ENCODE data around the gene ADCY9.
"Not testable (repeated sequence)": the region's sequence is repeated elsewhere in the genome, so short reads cannot be mapped to it uniquely, and the experiment has no call there.

ADCY9 gene

GRCh38 chr16:4042581-4042980 lies 73.7 kb downstream of the ADCY9 start:
- H3K36me3 ChIP-seq (ENCODE audit: low read depth): no peaks in the 10 kb centered on the region
- ATAC-seq (ENCODE audit: low read depth): no peak

DNA sequence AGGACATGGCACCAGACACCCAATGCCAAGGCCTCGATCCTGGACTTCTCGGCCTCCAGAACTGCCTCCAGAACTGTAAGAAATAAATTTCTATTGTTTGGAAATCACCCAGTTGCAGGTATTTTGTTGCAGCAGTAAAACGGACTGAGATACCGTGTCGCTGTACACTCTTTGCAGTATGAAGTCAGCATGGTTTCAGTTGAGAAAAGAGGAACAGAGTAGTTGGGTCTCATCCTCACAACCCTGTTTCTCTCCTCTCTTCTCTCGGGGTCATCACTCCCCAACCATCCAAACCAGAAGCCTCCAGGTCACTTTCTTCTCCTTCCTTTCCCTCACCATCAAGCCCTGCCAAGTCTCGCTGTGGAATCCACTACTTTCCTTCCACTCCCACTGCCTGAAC lies 77.8 kb downstream of the ADCY9 start:
- no peak overlapping the region for H3K27ac ChIP-seq (ENCODE audit: poor library complexity, severe bottlenecking)
- H3K4me1 ChIP-seq (ENCODE audit: insufficient read depth, poor library complexity, severe bottlenecking): no peaks in the 10 kb centered on the region
- no peak overlapping the region for H3K4me3 ChIP-seq (ENCODE audit: severe bottlenecking)
- ATAC-seq (ENCODE audit: low read depth): no peak
- no peak for DNase-seq (ENCODE audit: low spot score)
- H3K9me3 ChIP-seq (ENCODE audit: severe bottlenecking): no peaks in the 10 kb centered on the region
- H3K27me3 ChIP-seq (ENCODE audit: insufficient read depth, poor library complexity, severe bottlenecking): no peaks in the 10 kb centered on the region
- no peak for TF ChIP-seq CTCF (IDR thresholded peaks at IDR 0.05; ENCODE audit: poor library complexity, severe bottlenecking)
- no peaks in the 10 kb centered on the region for H3K36me3 ChIP-seq (ENCODE audit: low read depth)

More at GRCh38 chr16:4042581-4042980, 73.7 kb downstream of the ADCY9 start:
- Histone ChIP-seq H3K4me1 (ENCODE audit: insufficient read depth, poor library complexity, severe bottlenecking) (no peaks in the 10 kb centered on the region), H3K27me3 (ENCODE audit: insufficient read depth, poor library complexity, severe bottlenecking) (no peaks in the 10 kb centered on the region), H3K4me3 (ENCODE audit: severe bottlenecking) (no peak overlapping the region), H3K9me3 (ENCODE audit: severe bottlenecking) (no peaks in the 10 kb centered on the region), H3K27ac (ENCODE audit: poor library complexity, severe bottlenecking) (no peak overlapping the region)
- TF ChIP-seq CTCF (IDR thresholded peaks at IDR 0.05; ENCODE audit: poor library complexity, severe bottlenecking): no peak
- no peak for DNase-seq (ENCODE audit: low spot score)

DNA sequence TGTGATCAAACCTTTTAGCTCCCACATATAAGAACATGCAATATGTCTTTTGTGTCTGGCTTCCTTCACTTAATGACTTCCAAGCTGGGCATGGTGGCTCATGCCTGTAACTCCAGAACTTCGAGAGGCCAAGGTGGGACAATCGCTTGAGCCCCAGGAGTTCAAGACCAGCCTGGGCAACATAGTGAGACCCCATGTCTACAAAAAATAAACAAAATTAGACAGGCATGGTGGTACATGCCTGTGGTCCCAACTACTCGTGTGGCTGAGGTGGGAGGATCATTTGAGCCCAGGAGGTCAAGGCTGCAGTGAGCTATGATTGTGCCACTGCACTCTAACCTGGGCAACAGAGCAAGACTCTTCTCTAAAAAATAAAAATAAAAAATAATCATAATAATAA lies 79.3 kb downstream of the ADCY9 start:
- H3K4me1 ChIP-seq (ENCODE audit: insufficient read depth, poor library complexity, severe bottlenecking); H3K36me3 ChIP-seq (ENCODE audit: low read depth); H3K27me3 ChIP-seq (ENCODE audit: insufficient read depth, poor library complexity, severe bottlenecking); DNase-seq (ENCODE audit: low spot score); H3K9me3 ChIP-seq (ENCODE audit: severe bottlenecking); H3K27ac ChIP-seq (ENCODE audit: poor library complexity, severe bottlenecking); H3K4me3 ChIP-seq (ENCODE audit: severe bottlenecking); ATAC-seq (ENCODE audit: low read depth): not testable (repeated sequence)

DNA sequence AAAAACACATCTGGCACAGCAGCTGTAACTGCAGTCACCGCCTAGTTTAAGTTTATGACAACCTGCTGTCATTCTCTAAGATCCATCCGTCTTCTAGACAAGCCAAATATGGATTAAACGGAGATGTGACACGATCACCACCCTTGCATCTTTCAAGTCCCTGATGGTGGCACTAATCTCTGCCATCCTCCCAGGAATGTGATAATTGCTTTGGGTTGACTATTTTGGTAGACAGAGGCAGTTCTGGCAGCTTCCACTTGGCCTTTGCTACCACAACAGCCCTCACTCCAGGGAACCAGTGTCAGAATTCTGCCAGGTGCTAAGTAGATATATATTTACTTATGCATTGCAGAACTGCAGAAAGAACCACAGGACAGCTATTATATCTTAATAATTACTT lies 81.3 kb downstream of the ADCY9 start:
- Histone ChIP-seq H3K9me3 (ENCODE audit: severe bottlenecking) (no peaks in the 10 kb centered on the region), H3K27me3 (ENCODE audit: insufficient read depth, poor library complexity, severe bottlenecking) (no peaks in the 10 kb centered on the region), H3K27ac (ENCODE audit: poor library complexity, severe bottlenecking) (no peak overlapping the region), H3K4me3 (ENCODE audit: severe bottlenecking) (no peak overlapping the region), H3K4me1 (ENCODE audit: insufficient read depth, poor library complexity, severe bottlenecking) (no peaks in the 10 kb centered on the region), H3K36me3 (ENCODE audit: low read depth) (no peaks in the 10 kb centered on the region)
- no peak for TF ChIP-seq CTCF (IDR thresholded peaks at IDR 0.05; ENCODE audit: poor library complexity, severe bottlenecking)
- ATAC-seq (ENCODE audit: low read depth): no peak
- no peak for DNase-seq (ENCODE audit: low spot score)

- no peak for DNase-seq (ENCODE audit: low spot score)
- H3K36me3 ChIP-seq (ENCODE audit: low read depth): no peaks in the 10 kb centered on the region
- no peak overlapping the region for H3K4me3 ChIP-seq (ENCODE audit: severe bottlenecking)
- ATAC-seq (ENCODE audit: low read depth): no peak
- H3K4me1 ChIP-seq (ENCODE audit: insufficient read depth, poor library complexity, severe bottlenecking): no peaks in the 10 kb centered on the region
- no peak overlapping the region for H3K27ac ChIP-seq (ENCODE audit: poor library complexity, severe bottlenecking)
- H3K27me3 ChIP-seq (ENCODE audit: insufficient read depth, poor library complexity, severe bottlenecking): no peaks in the 10 kb centered on the region
- no peak for TF ChIP-seq CTCF (IDR thresholded peaks at IDR 0.05; ENCODE audit: poor library complexity, severe bottlenecking)
- no peaks in the 10 kb centered on the region for H3K9me3 ChIP-seq (ENCODE audit: severe bottlenecking)
These were observed 82.3 kb downstream of the ADCY9 start for GRCh38 chr16:4033951-4034350.
